HL-60 (cell line): ENCODE data around the gene ID2.
A peak's percentile ranks its signal among the peaks of the same experiment; 100 is the strongest.

Experiments
- DNase-seq, 2 experiments: peaks; one replicate each; pipeline ENCODE4 v3.0.0-alpha.2; 2010 to 2020; ENCODE audit warnings: low read depth in 1 of 2, low spot score in 1 of 2
- H3K27ac ChIP-seq: fragments of 250-450 bp; sonication (Bioruptor Pico); replicated peaks from 2 replicates; pipeline ENCODE4 v1.5.1; 2020; ENCODE audit warnings: mild to moderate bottlenecking, moderate library complexity
- H3K27me3 ChIP-seq: fragments of 250-450 bp; sonication (Bioruptor Pico); 2 replicates; pipeline ENCODE4 v1.5.1; 2021; ENCODE audit warnings: mild to moderate bottlenecking, moderate library complexity; ENCODE audit not compliant: insufficient read depth, poor library complexity, severe bottlenecking
- H3K4me3 ChIP-seq: replicated peaks from 2 replicates; pipeline ENCODE4 v1.5.1; 2011; ENCODE audit warnings: mild to moderate bottlenecking, control low read depth, low read length; ENCODE audit not compliant: insufficient read depth
- CTCF ChIP-seq: IDR thresholded peaks from one replicate; pipeline ENCODE4 v1.5.1; 2011; ENCODE audit warnings: low read length, control low read depth, inconsistent platforms; ENCODE audit not compliant: insufficient read depth
- GABPA ChIP-seq: IDR thresholded peaks from 2 replicates; pipeline ENCODE4 v1.6.1; 2012; ENCODE audit warnings: low read depth
- POLR2AphosphoS5 ChIP-seq: IDR thresholded peaks from 2 replicates; pipeline ENCODE4 v1.6.1; 2012; ENCODE audit warnings: low read depth
- REST ChIP-seq: IDR thresholded peaks from 2 replicates; pipeline ENCODE4 v1.6.1; 2012; ENCODE audit warnings: low read depth; ENCODE audit not compliant: insufficient replicate concordance
- SPI1 ChIP-seq: IDR thresholded peaks from 2 replicates; pipeline ENCODE4 v1.6.1; 2012; ENCODE audit warnings: low read depth, mild to moderate bottlenecking, borderline replicate concordance

The ID2 gene

GRCh38 chr2:8640498-8640897, 41.4 kb upstream of the ID2 start:
- TF ChIP-seq POLR2AphosphoS5 (no peak), SPI1 (no peak), REST (no peak), CTCF (no peak), GABPA (no peak)
- Histone ChIP-seq H3K27me3 (no peaks in the 10 kb centered on the region), H3K27ac (no peak overlapping the region), H3K4me3 (no peak overlapping the region)
- no peak for DNase-seq

- DNase-seq: no peak
- TF ChIP-seq REST (no peak), CTCF (no peak), POLR2AphosphoS5 (no peak), SPI1 (no peak), GABPA (no peak)
- Histone ChIP-seq H3K27me3 (no peaks in the 10 kb centered on the region), H3K27ac (no peak overlapping the region), H3K4me3 (no peak overlapping the region)
These were observed 40.4 kb upstream of the ID2 start for GRCh38 chr2:8641301-8641965.

- no peak for DNase-seq
- TF ChIP-seq GABPA: no peak
- no peak for TF ChIP-seq CTCF
- H3K4me3 ChIP-seq: no peak overlapping the region
- H3K27me3 ChIP-seq: no peaks in the 10 kb centered on the region
- H3K27ac ChIP-seq: peak overlapping the region; percentile 27; the same call in 1 of the 2 replicates
These were observed 39.3 kb upstream of the ID2 start for GRCh38 chr2:8642366-8643068.
